H1 (cell line): ENCODE measurements around the gene LUZP1. TPM values are rescaled to one million over a fixed set of nuclear protein-coding genes. Genes with fewer than 3 reads are reported as not detected.

ENCODE experiments used
- CHD2 ChIP-seq: IDR thresholded peaks from 2 replicates; pipeline ENCODE4 v1.6.1; 2012; ENCODE audit warnings: low read length, improper control_type of control experiment
- EGR1 ChIP-seq: IDR thresholded peaks from 2 replicates; pipeline ENCODE4 v1.6.1; 2011; ENCODE audit warnings: low read depth, low read length, borderline replicate concordance
- GTF2F1 ChIP-seq: IDR thresholded peaks from 2 replicates; pipeline ENCODE4 v1.6.1; 2012; ENCODE audit warnings: low read depth, low read length, improper control_type of control experiment, borderline replicate concordance
- NANOG ChIP-seq: IDR thresholded peaks from 2 replicates; pipeline ENCODE4 v1.6.1; 2011; ENCODE audit warnings: low read length, low read depth, mild to moderate bottlenecking, inconsistent platforms; ENCODE audit not compliant: insufficient read depth, poor library complexity, severe bottlenecking
- SAP30 ChIP-seq: fragments of 300-600 bp; sonication (generic); IDR thresholded peaks from 2 replicates; pipeline ENCODE4 v1.7.1; 2012; ENCODE audit warnings: low read length, moderate library complexity, mild to moderate bottlenecking, inconsistent platforms; ENCODE audit not compliant: insufficient read depth, insufficient replicate concordance
- SUZ12 ChIP-seq: fragments of 200-600 bp; sonication (generic); IDR thresholded peaks from 2 replicates; pipeline ENCODE4 v1.6.1; 2012; ENCODE audit warnings: mild to moderate bottlenecking, inconsistent platforms, low read length, moderate library complexity, mixed read lengths
- polyA plus RNA-seq, 7 experiments: library from polyadenylated mRNA; depleted of rRNA in 3 of 7; stranded (reverse) in 5 of 7; unstranded in 2 of 7; fragments of >200 nt in 5 of 7; fragments of 200-250 nt in 2 of 7; gene quantifications; 1 replicate in 5 of 7; 2 replicates in 1 of 7; 4 replicates in 1 of 7; pipeline versions ENCODE4 v1.2.1 to v1.2.3, GENCODE V29; 2011 to 2013; ENCODE audit warnings: missing spikeins in 2 of 7, mixed read lengths in 2 of 7
- total RNA-seq: library from RNA; stranded (reverse); fragmentation: NEBNext Ultra II Directional; extraction: Animal tissue kit (Norgen Biotek cat#: 25700); gene quantifications from 2 replicates; pipeline ENCODE4 v1.2.1, GENCODE V29; 2021

The LUZP1 gene
- total and polyA plus RNA-seq, 2 of the 8 experiments (the other 6 are each of a cell fraction or from before 2014, with no cell fraction given), result 14.0 to 60.5 TPM

GRCh38 chr1:23187637-23188036, 19.0 kb upstream of the LUZP1 start (continued):
- TF ChIP-seq NANOG, result no peak
- no peak for TF ChIP-seq EGR1
- no peak for TF ChIP-seq GTF2F1
- no peak for TF ChIP-seq SAP30
- no peak for TF ChIP-seq SUZ12
- no peak for TF ChIP-seq CHD2
